ENCODE data around the gene DDX19B. TPM values are rescaled to one million over a fixed set of nuclear protein-coding genes. Genes with fewer than 3 reads are reported as not detected.
A peak's percentile ranks its signal among the peaks of the same experiment; 100 is the strongest.
"Not testable (repeated sequence)": the region's sequence is repeated elsewhere in the genome, so short reads cannot be mapped to it uniquely, and the experiment has no call there.

The DDX19B gene
- total RNA-seq, 1 experiment from 2014 or later = 29.4 TPM

- in situ Hi-C loops (cut with HindIII; ENCODE audit: low pct_unique_long_range_greater_than_20kb, low sequenced_read_pairs) = no loop called here
Measured at GRCh38 chr16:70331091-70331490, 32.1 kb downstream of the DDX19B start.

GRCh38 chr16:70331588-70332358 is 32.8 kb downstream of the DDX19B start:
- in situ Hi-C loops (cut with HindIII; ENCODE audit: low pct_unique_long_range_greater_than_20kb, low sequenced_read_pairs) = no loop called here
- DNase-seq (ENCODE audit: low read depth, low spot score) = peak; percentile 35

More at GRCh38 chr16:70331091-70331490, 32.1 kb downstream of the DDX19B start:
- no peak for DNase-seq (ENCODE audit: low read depth, low spot score)

GRCh38 chr16:70332728-70333127 is 33.7 kb downstream of the DDX19B start:
- peak; percentile 38 for DNase-seq (ENCODE audit: low read depth, low spot score)
- in situ Hi-C loops (cut with HindIII; ENCODE audit: low pct_unique_long_range_greater_than_20kb, low sequenced_read_pairs) = not testable (repeated sequence)

- in situ Hi-C loops (cut with HindIII; ENCODE audit: low pct_unique_long_range_greater_than_20kb, low sequenced_read_pairs) = no loop called here
- no peak for DNase-seq (ENCODE audit: low read depth, low spot score)
Measured at GRCh38 chr16:70337814-70338213, 38.8 kb downstream of the DDX19B start.

GRCh38 chr16:70341600-70341999 is 42.6 kb downstream of the DDX19B start:
- DNase-seq (ENCODE audit: low read depth, low spot score) = no peak
- in situ Hi-C loops (cut with HindIII; ENCODE audit: low pct_unique_long_range_greater_than_20kb, low sequenced_read_pairs) = no loop called here

GRCh38 chr16:70342016-70342415 is 43.0 kb downstream of the DDX19B start:
- DNase-seq (ENCODE audit: low read depth, low spot score) = no peak
- in situ Hi-C loops (cut with HindIII; ENCODE audit: low pct_unique_long_range_greater_than_20kb, low sequenced_read_pairs) = no loop called here

GRCh38 chr16:70345840-70346239 is 46.9 kb downstream of the DDX19B start:
- in situ Hi-C loops (cut with HindIII; ENCODE audit: low pct_unique_long_range_greater_than_20kb, low sequenced_read_pairs) = no loop called here
- no peak for DNase-seq (ENCODE audit: low read depth, low spot score)

- no peak for DNase-seq (ENCODE audit: low read depth, low spot score)
- in situ Hi-C loops (cut with HindIII; ENCODE audit: low pct_unique_long_range_greater_than_20kb, low sequenced_read_pairs) = no loop called here
Measured at GRCh38 chr16:70348991-70349390, 50.0 kb downstream of the DDX19B start.

- in situ Hi-C loops (cut with HindIII; ENCODE audit: low pct_unique_long_range_greater_than_20kb, low sequenced_read_pairs) = no loop called here
- DNase-seq (ENCODE audit: low read depth, low spot score) = no peak
Measured at GRCh38 chr16:70349783-70350182, 50.8 kb downstream of the DDX19B start.

GRCh38 chr16:70359552-70359951 is 60.6 kb downstream of the DDX19B start:
- in situ Hi-C loops (cut with HindIII; ENCODE audit: low pct_unique_long_range_greater_than_20kb, low sequenced_read_pairs) = no loop called here
- DNase-seq (ENCODE audit: low read depth, low spot score) = no peak

GRCh38 chr16:70364399-70364798 is 65.4 kb downstream of the DDX19B start:
- DNase-seq (ENCODE audit: low read depth, low spot score) = no peak
- in situ Hi-C loops (cut with HindIII; ENCODE audit: low pct_unique_long_range_greater_than_20kb, low sequenced_read_pairs) = no loop called here

- in situ Hi-C loops (cut with HindIII; ENCODE audit: low pct_unique_long_range_greater_than_20kb, low sequenced_read_pairs) = not testable (repeated sequence)
- DNase-seq (ENCODE audit: low read depth, low spot score) = peak; percentile 42
Measured at GRCh38 chr16:70370145-70370544, 71.2 kb downstream of the DDX19B start.

GRCh38 chr16:70370924-70371323 is 71.9 kb downstream of the DDX19B start:
- in situ Hi-C loops (cut with HindIII; ENCODE audit: low pct_unique_long_range_greater_than_20kb, low sequenced_read_pairs) = no loop called here
- DNase-seq (ENCODE audit: low read depth, low spot score) = no peak

GRCh38 chr16:70372921-70373728 is 74.1 kb downstream of the DDX19B start:
- no peak for DNase-seq (ENCODE audit: low read depth, low spot score)
- in situ Hi-C loops (cut with HindIII; ENCODE audit: low pct_unique_long_range_greater_than_20kb, low sequenced_read_pairs) = no loop called here

- in situ Hi-C loops (cut with HindIII; ENCODE audit: low pct_unique_long_range_greater_than_20kb, low sequenced_read_pairs) = no loop called here
- no peak for DNase-seq (ENCODE audit: low read depth, low spot score)
Measured at GRCh38 chr16:70374213-70374612, 75.2 kb downstream of the DDX19B start.

GRCh38 chr16:70375636-70376611 is 76.9 kb downstream of the DDX19B start:
- in situ Hi-C loops (cut with HindIII; ENCODE audit: low pct_unique_long_range_greater_than_20kb, low sequenced_read_pairs) = no loop called here
- DNase-seq (ENCODE audit: low read depth, low spot score) = no peak

GRCh38 chr16:70377782-70378181 is 78.8 kb downstream of the DDX19B start:
- in situ Hi-C loops (cut with HindIII; ENCODE audit: low pct_unique_long_range_greater_than_20kb, low sequenced_read_pairs) = no loop called here

More at GRCh38 chr16:70377782-70378181, 78.8 kb downstream of the DDX19B start:
- DNase-seq (ENCODE audit: low read depth, low spot score) = no peak

Data from SK-MEL-5 (cell line).